H1 (cell line): ENCODE measurements around the gene NOTCH2. TPM values are rescaled to one million over a fixed set of nuclear protein-coding genes. Genes with fewer than 3 reads are reported as not detected.

Source experiments
- CTCF ChIA-PET: fragments of 300-600 bp; sonication (Branson Sonifier 250); formaldehyde crosslinking; loops from one replicate; lab custom pipeline; 2021; ENCODE audit not compliant: partially characterized antibody; lab: Charles Lee
- POLR2A ChIA-PET: fragments of 300-600 bp; sonication (Branson Sonifier 250); formaldehyde crosslinking; loops from one replicate; lab custom pipeline; 2021; ENCODE audit warnings: inconsistent platforms; ENCODE audit not compliant: partially characterized antibody; lab: Charles Lee
- DNase-seq, 2 experiments: peaks; one replicate each; pipeline versions ENCODE4 v3.0.0 to v3.0.0-alpha.2; 2010 to 2022; ENCODE audit warnings: low spot score in 2 of 2, low read depth in 1 of 2, mixed read lengths in 1 of 2
- FAIRE-seq: peaks from 2 replicates; lab custom pipeline; 2011; peaks lifted over from hg19 to GRCh38; lab: Jason Lieb, UNC
- H2AFZ ChIP-seq: 2 replicates; pipeline ENCODE4 v1.8.1; 2012; ENCODE audit warnings: low read length, inconsistent platforms
- H2AK5ac ChIP-seq: 2 replicates; pipeline ENCODE4 v1.6.1; 2013; ENCODE audit warnings: low read depth, low read length
- H2BK120ac ChIP-seq: replicated peaks from 2 replicates; pipeline ENCODE3; 2013; ENCODE audit warnings: low read depth, low read length, inconsistent platforms
- H2BK12ac ChIP-seq: 2 replicates; pipeline ENCODE4 v1.6.1; 2013; ENCODE audit warnings: low read depth, low read length
- H2BK15ac ChIP-seq: 2 replicates; pipeline ENCODE4 v1.6.1; 2013; ENCODE audit warnings: low read length
- H2BK20ac ChIP-seq: 2 replicates; pipeline ENCODE4 v1.6.1; 2013; ENCODE audit warnings: low read length
- H2BK5ac ChIP-seq: 2 replicates; pipeline ENCODE4 v1.6.1; 2013; ENCODE audit warnings: low read depth, low read length
- H3K14ac ChIP-seq: 2 replicates; pipeline ENCODE4 v1.6.1; 2013; ENCODE audit warnings: inconsistent platforms; ENCODE audit not compliant: insufficient read length
- H3K18ac ChIP-seq: 2 replicates; pipeline ENCODE4 v1.6.1; 2013; ENCODE audit warnings: low read length; ENCODE audit errors: extremely low read depth
- H3K23ac ChIP-seq: 2 replicates; pipeline ENCODE4 v1.6.1; 2013; ENCODE audit warnings: inconsistent platforms; ENCODE audit not compliant: insufficient read length
- H3K23me2 ChIP-seq: 2 replicates; pipeline ENCODE4 v1.6.1; 2013; ENCODE audit warnings: low read depth, low read length
- H3K27ac ChIP-seq: 2 replicates; pipeline ENCODE4 v1.6.1; 2011; ENCODE audit warnings: low read depth, low read length, inconsistent platforms
- H3K27me3 ChIP-seq, 4 experiments: replicated peaks in 1 of 4; 1 replicate in 1 of 4; 2 replicates in 3 of 4; pipeline versions ENCODE4 v1.6.1 to v1.8.1; 2011 to 2013; ENCODE audit warnings: low read length in 3 of 4, mild to moderate bottlenecking in 3 of 4, inconsistent platforms in 2 of 4, mixed read lengths in 2 of 4, moderate library complexity in 1 of 4; ENCODE audit not compliant: control insufficient read depth in 3 of 4, insufficient read depth in 3 of 4; ENCODE audit errors: extremely low read depth in 1 of 4
- H3K36me3 ChIP-seq, 4 experiments: 2 replicates each; pipeline versions ENCODE4 v1.6.1 to v1.8.1; 2011 to 2013; ENCODE audit warnings: mild to moderate bottlenecking in 4 of 4, low read length in 3 of 4, moderate library complexity in 2 of 4, control low read depth in 1 of 4, inconsistent platforms in 1 of 4; ENCODE audit not compliant: insufficient read depth in 4 of 4, control insufficient read depth in 2 of 4
- H3K4ac ChIP-seq: replicated peaks from 2 replicates; pipeline ENCODE3; 2013; ENCODE audit warnings: low read length, low read depth, mixed read lengths, inconsistent platforms; ENCODE audit not compliant: insufficient read length
- H3K4me1 ChIP-seq, 4 experiments: replicated peaks in 1 of 4; 1 replicate in 1 of 4; 2 replicates in 3 of 4; pipeline versions ENCODE4 v1.6.1 to v1.8.1; 2011 to 2013; ENCODE audit warnings: low read length in 3 of 4, inconsistent platforms in 2 of 4, mixed read lengths in 1 of 4; ENCODE audit not compliant: insufficient read depth in 4 of 4, control insufficient read depth in 3 of 4
- H3K4me2 ChIP-seq, 2 experiments: 2 replicates each; pipeline versions ENCODE4 v1.6.1 to v1.8.1; 2011 to 2013; ENCODE audit warnings: low read depth in 2 of 2, low read length in 2 of 2, control low read depth in 1 of 2, inconsistent platforms in 1 of 2, mild to moderate bottlenecking in 1 of 2; ENCODE audit not compliant: insufficient read depth in 1 of 2
- H3K4me3 ChIP-seq, 4 experiments: fragments of 200-600, 300-600 bp in 1 of 4; sonication (generic), shearing (Covaris generic), sonication (Bioruptor Twin) in 1 of 4; 2 replicates each; pipeline versions ENCODE4 v1.5.1 to v1.8.1; 2011 to 2016; ENCODE audit warnings: low read length in 4 of 4, low read depth in 3 of 4, control low read depth in 2 of 4, inconsistent platforms in 2 of 4, mild to moderate bottlenecking in 2 of 4, mixed read lengths in 1 of 4, moderate library complexity in 1 of 4; ENCODE audit not compliant: insufficient read depth in 2 of 4; ENCODE audit errors: extremely low read depth in 1 of 4
- H3K56ac ChIP-seq: replicated peaks from 2 replicates; pipeline ENCODE3; 2013; ENCODE audit warnings: low read depth, mild to moderate bottlenecking, mixed read lengths, low read length, inconsistent platforms; ENCODE audit not compliant: insufficient read length
- H3K79me1 ChIP-seq: 2 replicates; pipeline ENCODE4 v1.6.1; 2013; ENCODE audit warnings: low read depth, low read length, control low read depth
- H3K79me2 ChIP-seq, 2 experiments: 2 replicates each; pipeline versions ENCODE4 v1.6.1 to v1.8.1; 2012 to 2013; ENCODE audit warnings: low read length in 2 of 2, mild to moderate bottlenecking in 2 of 2, inconsistent platforms in 1 of 2; ENCODE audit not compliant: insufficient read depth in 2 of 2, control insufficient read depth in 1 of 2
- H3K9ac ChIP-seq, 4 experiments: replicated peaks in 1 of 4; 1 replicate in 1 of 4; 2 replicates in 3 of 4; pipeline versions ENCODE4 v1.6.1 to v1.8.1; 2011 to 2013; ENCODE audit warnings: low read depth in 3 of 4, low read length in 3 of 4, control low read depth in 2 of 4, mild to moderate bottlenecking in 2 of 4, moderate library complexity in 2 of 4, inconsistent platforms in 1 of 4; ENCODE audit errors: extremely low read depth in 1 of 4
- H3K9me3 ChIP-seq, 2 experiments: 2 replicates each; pipeline versions ENCODE4 v1.6.1 to v1.8.1; 2012 to 2013; ENCODE audit warnings: mild to moderate bottlenecking in 2 of 2, moderate library complexity in 2 of 2, control low read depth in 1 of 2, inconsistent platforms in 1 of 2, low read depth in 1 of 2, low read length in 1 of 2, mixed read lengths in 1 of 2; ENCODE audit not compliant: insufficient read depth in 2 of 2
- H4K20me1 ChIP-seq, 2 experiments: replicated peaks in 1 of 2; 2 replicates each; pipeline versions ENCODE3 to v1.8.1; 2011 to 2013; ENCODE audit warnings: inconsistent platforms in 2 of 2, low read length in 2 of 2, mild to moderate bottlenecking in 1 of 2; ENCODE audit not compliant: insufficient read depth in 2 of 2, control insufficient read depth in 1 of 2
- H4K5ac ChIP-seq: 2 replicates; pipeline ENCODE4 v1.6.1; 2013; ENCODE audit warnings: low read length, low read depth, mixed read lengths, inconsistent platforms; ENCODE audit not compliant: insufficient read length
- H4K8ac ChIP-seq: 2 replicates; pipeline ENCODE4 v1.8.0; 2013; ENCODE audit warnings: mild to moderate bottlenecking, moderate library complexity, low read length, inconsistent platforms; ENCODE audit not compliant: insufficient read depth; ENCODE audit errors: extremely low read depth
- H4K91ac ChIP-seq: replicated peaks from 2 replicates; pipeline ENCODE3; 2013; ENCODE audit warnings: low read length, mixed read lengths, inconsistent platforms; ENCODE audit not compliant: insufficient read length
- CBX5 ChIP-seq: fragments of 300-800, 300-1000 bp; sonication (generic); IDR thresholded peaks from 2 replicates; pipeline ENCODE4 v1.7.1; 2016; ENCODE audit warnings: antibody characterized with exemption, low read length, low read depth
- CTBP2 ChIP-seq: IDR thresholded peaks from 2 replicates; pipeline ENCODE4 v1.7.0; 2011; ENCODE audit warnings: borderline replicate concordance, mild to moderate bottlenecking, moderate library complexity, mixed read lengths, low read length; ENCODE audit not compliant: insufficient read depth, insufficient read length
- HDAC2 ChIP-seq, 2 experiments: fragments of 300-600 bp in 1 of 2; sonication (generic) in 1 of 2; IDR thresholded peaks; 2 replicates each; pipeline ENCODE4 v1.6.1; 2011 to 2012; ENCODE audit warnings: low read depth in 2 of 2, low read length in 2 of 2, mild to moderate bottlenecking in 2 of 2, moderate library complexity in 2 of 2, borderline replicate concordance in 1 of 2, inconsistent platforms in 1 of 2
- MAX ChIP-seq: IDR thresholded peaks from 2 replicates; pipeline ENCODE4 v1.6.1; 2012; ENCODE audit warnings: inconsistent platforms
- NRF1 ChIP-seq: IDR thresholded peaks from 2 replicates; pipeline ENCODE4 v1.6.1; 2011; ENCODE audit warnings: mild to moderate bottlenecking, low read depth, low read length, improper control_type of control experiment
- RAD21 ChIP-seq, 2 experiments: IDR thresholded peaks in 1 of 2; conservative IDR thresholded peaks in 1 of 2; 2 replicates each; pipeline ENCODE4 v1.6.1; 2011; ENCODE audit warnings: low read depth in 2 of 2, low read length in 2 of 2, improper control_type of control experiment in 1 of 2, inconsistent platforms in 1 of 2, mild to moderate bottlenecking in 1 of 2, moderate library complexity in 1 of 2
- SAP30 ChIP-seq: fragments of 300-600 bp; sonication (generic); IDR thresholded peaks from 2 replicates; pipeline ENCODE4 v1.7.1; 2012; ENCODE audit warnings: low read length, moderate library complexity, mild to moderate bottlenecking, inconsistent platforms; ENCODE audit not compliant: insufficient read depth, insufficient replicate concordance
- SIRT6 ChIP-seq: IDR thresholded peaks from one replicate; pipeline ENCODE4 v1.7.1; 2012; ENCODE audit warnings: low read length, inconsistent platforms
- SIX5 ChIP-seq: IDR thresholded peaks from 2 replicates; pipeline ENCODE4 v1.6.1; 2011; ENCODE audit warnings: mild to moderate bottlenecking, low read depth, low read length
- ZNF274 ChIP-seq: IDR thresholded peaks from 2 replicates; pipeline ENCODE4 v1.7.0; 2012; ENCODE audit warnings: low read length, borderline replicate concordance; ENCODE audit errors: extremely low read depth
- WGBS, 2 experiments: shearing (Covaris generic) in 1 of 2; methylation state at CpG; one replicate each; pipeline versions ENCODE4 v1.1.6 to v1.1.7; 2013 to 2015; ENCODE audit warnings: low lambda C conversion rate in 2 of 2, mixed read lengths in 2 of 2, inconsistent platforms in 1 of 2, low coverage in 1 of 2, missing lambda C conversion rate in 1 of 2; ENCODE audit not compliant: insufficient replicate concordance in 2 of 2, insufficient coverage in 1 of 2, insufficient read length in 1 of 2; ENCODE audit errors: extremely low coverage in 1 of 2, missing lambda C conversion rate in 1 of 2; 5-methylcytosine and 5-hydroxymethylcytosine counted together
- polyA plus RNA-seq, 7 experiments: library from polyadenylated mRNA; depleted of rRNA in 3 of 7; stranded (reverse) in 5 of 7; unstranded in 2 of 7; fragments of >200 nt in 5 of 7; fragments of 200-250 nt in 2 of 7; gene quantifications; 1 replicate in 5 of 7; 2 replicates in 1 of 7; 4 replicates in 1 of 7; pipeline versions ENCODE4 v1.2.1 to v1.2.3, GENCODE V29; 2011 to 2013; ENCODE audit warnings: missing spikeins in 2 of 7, mixed read lengths in 2 of 7
- total RNA-seq: library from RNA; stranded (reverse); fragmentation: NEBNext Ultra II Directional; extraction: Animal tissue kit (Norgen Biotek cat#: 25700); gene quantifications from 2 replicates; pipeline ENCODE4 v1.2.1, GENCODE V29; 2021

NOTCH2 gene
- total and polyA plus RNA-seq, 2 of the 8 experiments (the other 6 are each of a cell fraction or from before 2014, with no cell fraction given), result 17.7 to 63.0 TPM

DNA sequence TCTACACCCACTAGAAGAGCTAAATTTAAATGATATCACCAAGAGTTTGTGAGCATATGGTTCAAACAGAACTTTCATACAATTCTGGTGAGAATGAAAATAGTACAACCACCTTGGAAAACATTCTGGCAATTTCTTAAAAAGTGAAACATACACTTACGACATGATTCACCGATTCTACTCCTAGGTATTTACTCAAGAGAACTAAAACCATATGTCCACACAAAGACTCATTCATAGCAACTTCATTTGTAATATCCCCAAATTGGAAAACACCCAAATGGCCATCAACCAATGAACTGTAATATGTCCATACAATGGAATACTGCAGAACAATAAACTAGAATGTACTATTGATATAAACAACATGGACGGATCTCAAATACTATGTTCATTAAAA lies 122.0 kb downstream of the NOTCH2 start:
- Histone ChIP-seq H3K27me3 (no peaks in the 10 kb centered on the region), H2BK15ac (no peak overlapping the region), H3K79me2 (no peaks in the 10 kb centered on the region), H3K79me1 (no peaks in the 10 kb centered on the region), H3K56ac (no peak overlapping the region), H3K9me3 (no peaks in the 10 kb centered on the region), H2AFZ (no peak overlapping the region), H3K14ac (no peak overlapping the region), H3K4ac (no peak overlapping the region), H3K36me3 (peaks cover 0 to 3% (median 2%) of the 10 kb centered on the region in 4 experiments; a peak in 5 of 8 replicates), H4K20me1 (no peaks in the 10 kb centered on the region), H3K23me2 (no peaks in the 10 kb centered on the region), H3K27ac (no peak overlapping the region), H2BK120ac (no peak overlapping the region), H3K4me3 (no peak overlapping the region), H2AK5ac (no peak overlapping the region), H3K4me1 (no peaks in the 10 kb centered on the region), H2BK20ac (no peak overlapping the region), H4K91ac (no peak overlapping the region), H3K9ac (no peak overlapping the region), H3K4me2 (no peak overlapping the region), H4K5ac (no peak overlapping the region), H4K8ac (no peak overlapping the region), H2BK5ac (no peak overlapping the region), H3K23ac (no peak overlapping the region), H3K18ac (no peak overlapping the region), H2BK12ac (no peak overlapping the region)
- ChIA-PET CTCF (interaction anchor here (1.0 to 3.1 kb wide), 8 partner anchors 9 to 336 kb away, joined by 3 to 24 read pairs (median 4); no protein-coding TSS in a partner anchor), POLR2A (no interaction called here)
- TF ChIP-seq MAX (no peak), ZNF274 (no peak), NRF1 (no peak), SIX5 (no peak), SIRT6 (no peak), SAP30 (no peak), RAD21 (IDR thresholded peaks at IDR 0.05 in 1 of 2, conservative IDR thresholded peaks at IDR 0.05 in 1 of 2; ENCODE audit: low read depth in 2 of 2, low read length in 2 of 2) (no peak), CBX5 (no peak), CTBP2 (no peak), HDAC2 (IDR thresholded peaks at IDR 0.05; ENCODE audit: borderline replicate concordance in 1 of 2, low read depth in 2 of 2, low read length in 2 of 2) (no peak)
- 94% methylated on average over 3 of the region's 3 CpGs; no CpG with 5 or more reads in 1 of the 2 experiments for WGBS, 2 experiments
- FAIRE-seq, result no peak
- DNase-seq, result no peak
